PFSK-1 (cell line): Measurements from ENCODE around the gene EPC1.

Source experiments
- FOXP2 ChIP-seq: optimal IDR thresholded peaks from 2 replicates; pipeline ENCODE3; 2011; ENCODE audit warnings: borderline replicate concordance, control low read depth, inconsistent platforms; ENCODE audit not compliant: insufficient read depth; ENCODE audit errors: extremely low read length, extremely low read depth
- POLR2AphosphoS5 ChIP-seq: IDR thresholded peaks from 2 replicates; pipeline ENCODE4 v1.6.1; 2012; ENCODE audit warnings: low read depth, mild to moderate bottlenecking, control low read depth, low read length, moderate library complexity
- SIN3A ChIP-seq: IDR thresholded peaks from 2 replicates; pipeline ENCODE4 v1.6.1; 2012; ENCODE audit warnings: mild to moderate bottlenecking, low read length, moderate library complexity, borderline replicate concordance; ENCODE audit not compliant: insufficient read depth
- TAF1 ChIP-seq: IDR thresholded peaks from 2 replicates; pipeline ENCODE4 v1.6.1; 2012; ENCODE audit warnings: low read length, control low read depth, borderline replicate concordance; ENCODE audit not compliant: insufficient read depth
- TF ChIP-seq, protein P1 (sequence below), 2 experiments: IDR thresholded peaks; 2 replicates each; pipeline versions ENCODE4 v1.6.1 to v1.8.0; 2011 to 2012; ENCODE audit warnings: low read depth in 2 of 2, low read length in 2 of 2, control low read depth in 1 of 2, inconsistent platforms in 1 of 2, mild to moderate bottlenecking in 1 of 2, moderate library complexity in 1 of 2; ENCODE audit not compliant: insufficient read depth in 1 of 2

The EPC1 gene

DNA sequence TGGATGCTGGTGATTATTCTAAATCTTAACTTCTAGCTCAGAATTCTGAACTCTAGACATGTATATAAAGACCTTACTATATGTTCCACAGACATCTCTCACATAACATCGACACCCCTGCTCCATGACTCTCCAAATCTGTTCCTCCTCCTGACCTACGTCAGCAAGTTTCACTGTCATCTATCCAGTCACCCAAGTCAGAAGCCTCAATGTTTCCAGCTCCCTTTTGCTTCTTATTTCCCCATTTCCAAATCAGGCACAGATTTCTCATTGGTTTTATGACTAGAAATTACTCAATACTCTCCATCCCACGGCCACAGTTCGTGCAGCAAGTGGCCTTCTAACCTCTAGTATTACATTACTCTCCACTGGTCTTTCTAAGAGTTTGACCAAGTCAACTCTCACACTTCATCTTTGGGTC is 28.5 kb downstream of the EPC1 start:
- TF ChIP-seq POLR2AphosphoS5, result no peak
- TF ChIP-seq TAF1, result no peak
- no peak for TF ChIP-seq SIN3A
- TF ChIP-seq, protein P1, sequence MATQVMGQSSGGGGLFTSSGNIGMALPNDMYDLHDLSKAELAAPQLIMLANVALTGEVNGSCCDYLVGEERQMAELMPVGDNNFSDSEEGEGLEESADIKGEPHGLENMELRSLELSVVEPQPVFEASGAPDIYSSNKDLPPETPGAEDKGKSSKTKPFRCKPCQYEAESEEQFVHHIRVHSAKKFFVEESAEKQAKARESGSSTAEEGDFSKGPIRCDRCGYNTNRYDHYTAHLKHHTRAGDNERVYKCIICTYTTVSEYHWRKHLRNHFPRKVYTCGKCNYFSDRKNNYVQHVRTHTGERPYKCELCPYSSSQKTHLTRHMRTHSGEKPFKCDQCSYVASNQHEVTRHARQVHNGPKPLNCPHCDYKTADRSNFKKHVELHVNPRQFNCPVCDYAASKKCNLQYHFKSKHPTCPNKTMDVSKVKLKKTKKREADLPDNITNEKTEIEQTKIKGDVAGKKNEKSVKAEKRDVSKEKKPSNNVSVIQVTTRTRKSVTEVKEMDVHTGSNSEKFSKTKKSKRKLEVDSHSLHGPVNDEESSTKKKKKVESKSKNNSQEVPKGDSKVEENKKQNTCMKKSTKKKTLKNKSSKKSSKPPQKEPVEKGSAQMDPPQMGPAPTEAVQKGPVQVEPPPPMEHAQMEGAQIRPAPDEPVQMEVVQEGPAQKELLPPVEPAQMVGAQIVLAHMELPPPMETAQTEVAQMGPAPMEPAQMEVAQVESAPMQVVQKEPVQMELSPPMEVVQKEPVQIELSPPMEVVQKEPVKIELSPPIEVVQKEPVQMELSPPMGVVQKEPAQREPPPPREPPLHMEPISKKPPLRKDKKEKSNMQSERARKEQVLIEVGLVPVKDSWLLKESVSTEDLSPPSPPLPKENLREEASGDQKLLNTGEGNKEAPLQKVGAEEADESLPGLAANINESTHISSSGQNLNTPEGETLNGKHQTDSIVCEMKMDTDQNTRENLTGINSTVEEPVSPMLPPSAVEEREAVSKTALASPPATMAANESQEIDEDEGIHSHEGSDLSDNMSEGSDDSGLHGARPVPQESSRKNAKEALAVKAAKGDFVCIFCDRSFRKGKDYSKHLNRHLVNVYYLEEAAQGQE (IDR thresholded peaks at IDR 0.05; ENCODE audit: insufficient read depth in 1 of 2, low read depth in 2 of 2, low read length in 2 of 2), result no peak
- TF ChIP-seq FOXP2, result no peak

DNA sequence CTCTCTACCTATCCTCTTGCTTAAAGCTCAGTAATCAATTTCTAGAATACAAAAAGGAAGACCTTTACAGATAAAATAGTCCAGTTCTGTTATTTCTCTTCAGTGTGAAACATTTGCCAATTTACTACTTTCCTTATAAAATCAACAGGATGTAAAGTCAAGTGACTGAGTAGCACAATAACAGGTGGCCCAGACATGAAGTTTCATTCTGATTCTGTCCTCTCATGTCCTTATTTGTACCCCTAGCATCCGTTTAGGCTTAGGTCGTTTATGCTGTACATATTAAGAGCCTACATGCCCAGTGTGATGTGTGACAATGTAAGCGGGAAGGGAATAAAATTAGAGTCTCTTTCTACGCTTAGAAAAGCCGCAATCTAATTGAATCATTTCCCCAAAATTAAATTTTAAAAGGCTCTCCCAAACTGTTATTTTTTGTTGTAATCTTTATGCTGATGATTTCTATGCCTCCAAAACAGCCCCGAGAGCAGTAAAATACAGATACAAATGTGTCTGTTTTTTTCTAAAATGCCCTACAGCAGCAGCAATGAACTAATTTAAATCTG is 29.1 kb downstream of the EPC1 start:
- TF ChIP-seq FOXP2 (no peak), TAF1 (no peak), POLR2AphosphoS5 (no peak), SIN3A (no peak)
- TF ChIP-seq, protein P1 (IDR thresholded peaks at IDR 0.05; ENCODE audit: insufficient read depth in 1 of 2, low read depth in 2 of 2, low read length in 2 of 2), result no peak

DNA sequence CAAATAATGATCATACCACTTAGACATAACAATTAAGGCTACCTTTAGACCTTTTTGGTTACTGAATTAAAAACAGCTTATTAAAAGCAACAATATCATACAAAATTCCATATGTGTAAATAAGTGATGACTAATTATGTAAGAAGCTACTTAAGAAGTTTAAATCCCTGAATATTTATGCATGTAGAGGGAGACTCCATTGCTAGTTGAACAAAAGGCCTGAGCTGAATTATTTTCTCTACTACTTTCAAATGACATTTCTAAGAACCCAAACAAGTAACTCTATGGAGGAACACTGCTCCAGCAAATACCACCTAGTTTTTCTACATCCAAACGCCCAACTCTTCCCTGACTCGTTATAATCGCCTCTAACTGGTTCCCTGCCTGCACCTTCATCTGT is 31.5 kb downstream of the EPC1 start:
- TF ChIP-seq SIN3A (no peak), POLR2AphosphoS5 (no peak), FOXP2 (no peak), TAF1 (no peak)
- TF ChIP-seq, protein P1 (IDR thresholded peaks at IDR 0.05; ENCODE audit: insufficient read depth in 1 of 2, low read depth in 2 of 2, low read length in 2 of 2), result no peak

DNA sequence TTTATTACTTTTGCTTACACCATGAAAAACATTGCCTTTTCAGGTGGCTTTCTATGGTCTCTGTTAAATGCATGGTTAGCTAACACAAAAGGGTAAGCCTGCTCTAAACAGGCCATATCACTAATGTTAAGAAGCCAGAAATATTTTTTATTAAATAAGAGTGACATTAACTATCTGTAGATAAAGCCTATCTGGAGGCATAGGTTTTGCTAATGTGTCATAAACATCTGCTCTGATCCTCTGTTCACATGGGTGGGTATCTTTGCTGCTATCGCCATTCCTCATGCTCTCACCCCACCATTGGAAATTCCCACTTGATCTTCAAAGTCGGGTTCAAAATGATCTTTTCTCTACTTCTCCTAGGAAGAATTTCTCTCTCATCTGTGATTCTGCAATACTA is 32.4 kb downstream of the EPC1 start:
- TF ChIP-seq POLR2AphosphoS5, result no peak
- no peak for TF ChIP-seq SIN3A
- TF ChIP-seq TAF1, result no peak
- no peak for TF ChIP-seq FOXP2
- TF ChIP-seq, protein P1 (IDR thresholded peaks at IDR 0.05; ENCODE audit: insufficient read depth in 1 of 2, low read depth in 2 of 2, low read length in 2 of 2), result no peak

DNA sequence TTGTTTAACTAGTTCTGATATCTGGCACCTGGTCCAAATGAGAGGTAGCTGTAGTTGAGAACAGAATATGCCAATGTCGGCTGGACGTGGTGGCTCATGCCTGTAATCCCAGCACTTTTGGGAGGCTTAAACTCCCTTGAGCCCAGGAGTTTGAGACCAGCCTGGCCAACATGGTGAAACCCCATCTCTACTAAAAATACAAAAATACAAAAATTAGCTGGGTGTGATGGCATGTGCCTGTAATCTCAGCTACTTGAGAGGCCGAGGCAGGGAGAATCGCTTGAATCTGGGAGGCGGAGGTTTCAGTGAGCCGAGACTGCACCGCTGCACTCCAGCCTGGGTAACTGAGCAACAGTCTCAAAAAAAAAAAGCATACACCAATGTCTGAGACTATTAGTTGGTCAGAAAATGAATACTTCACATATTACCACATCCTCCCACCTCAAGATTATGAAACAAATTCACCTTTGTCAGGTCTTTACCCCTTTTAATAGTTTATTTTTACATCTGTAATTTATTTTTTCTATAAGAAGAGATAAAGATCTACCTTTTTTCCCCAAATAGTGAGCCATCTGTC is 38.8 kb downstream of the EPC1 start:
- TF ChIP-seq POLR2AphosphoS5, result no peak
- TF ChIP-seq SIN3A, result no peak
- TF ChIP-seq TAF1, result no peak
- TF ChIP-seq, protein P1 (IDR thresholded peaks at IDR 0.05; ENCODE audit: insufficient read depth in 1 of 2, low read depth in 2 of 2, low read length in 2 of 2), result no peak
